ENCODE results near the gene NT5C1B. TPM values are rescaled to one million over a fixed set of nuclear protein-coding genes. Genes with fewer than 3 reads are reported as not detected.
A peak's percentile ranks its signal among the peaks of the same experiment; 100 is the strongest.

Gene NT5C1B
- total RNA-seq, 1 donor from 2014 or later, result not detected

DNA sequence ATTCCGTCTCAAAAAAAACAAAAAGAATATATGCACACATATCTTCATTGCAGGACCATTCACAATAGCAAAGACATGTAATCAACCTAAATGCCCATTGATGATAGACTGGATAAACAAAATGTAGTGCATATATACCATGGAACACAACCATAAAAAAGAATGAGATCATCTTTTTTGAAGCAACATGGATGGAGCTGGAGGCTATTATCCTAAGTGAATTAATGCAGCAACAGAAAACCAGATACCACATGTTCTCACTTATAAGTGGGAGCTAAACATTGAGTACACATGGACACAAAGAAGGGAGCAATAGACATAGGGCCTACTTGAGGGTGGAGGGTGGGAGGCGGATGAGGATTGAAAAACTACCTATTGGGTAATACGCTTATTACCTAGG, 8.8 kb downstream of the NT5C1B start:
- TF ChIP-seq, protein P1, sequence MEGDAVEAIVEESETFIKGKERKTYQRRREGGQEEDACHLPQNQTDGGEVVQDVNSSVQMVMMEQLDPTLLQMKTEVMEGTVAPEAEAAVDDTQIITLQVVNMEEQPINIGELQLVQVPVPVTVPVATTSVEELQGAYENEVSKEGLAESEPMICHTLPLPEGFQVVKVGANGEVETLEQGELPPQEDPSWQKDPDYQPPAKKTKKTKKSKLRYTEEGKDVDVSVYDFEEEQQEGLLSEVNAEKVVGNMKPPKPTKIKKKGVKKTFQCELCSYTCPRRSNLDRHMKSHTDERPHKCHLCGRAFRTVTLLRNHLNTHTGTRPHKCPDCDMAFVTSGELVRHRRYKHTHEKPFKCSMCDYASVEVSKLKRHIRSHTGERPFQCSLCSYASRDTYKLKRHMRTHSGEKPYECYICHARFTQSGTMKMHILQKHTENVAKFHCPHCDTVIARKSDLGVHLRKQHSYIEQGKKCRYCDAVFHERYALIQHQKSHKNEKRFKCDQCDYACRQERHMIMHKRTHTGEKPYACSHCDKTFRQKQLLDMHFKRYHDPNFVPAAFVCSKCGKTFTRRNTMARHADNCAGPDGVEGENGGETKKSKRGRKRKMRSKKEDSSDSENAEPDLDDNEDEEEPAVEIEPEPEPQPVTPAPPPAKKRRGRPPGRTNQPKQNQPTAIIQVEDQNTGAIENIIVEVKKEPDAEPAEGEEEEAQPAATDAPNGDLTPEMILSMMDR (IDR thresholded peaks at IDR 0.05; ENCODE audit: unreplicated experiment), result no peak
- no peak overlapping the region for H3K4me3 Mint-ChIP-seq

DNA sequence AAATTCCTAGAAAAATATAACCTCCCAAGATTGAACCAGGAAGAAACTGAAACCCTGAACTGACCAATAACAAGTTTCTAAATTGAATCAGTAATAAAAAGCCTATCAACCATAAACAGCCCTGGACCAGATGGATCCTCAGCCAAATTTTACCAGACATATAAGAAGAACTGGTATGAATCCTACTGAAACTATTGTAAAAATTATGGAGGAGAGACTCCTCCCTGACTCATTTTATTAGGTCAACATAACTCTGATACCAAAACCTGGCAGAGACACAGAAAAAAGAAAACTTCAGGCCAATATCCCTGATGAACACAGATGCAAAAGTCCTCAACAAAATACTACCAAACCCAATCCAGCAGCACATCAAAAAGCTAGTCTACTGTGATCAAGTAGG, 11.3 kb downstream of the NT5C1B start:
- DNase-seq (ENCODE audit: low spot score in 2 of 2, unreplicated experiment in 2 of 2), result no peak
- H3K27me3 Mint-ChIP-seq (ENCODE audit: low read depth), result no peaks in the 10 kb centered on the region
- H3K4me3 Mint-ChIP-seq, result no peak overlapping the region
- H3K36me3 Mint-ChIP-seq, result peaks cover 12% of the 10 kb centered on the region
- no peaks in the 10 kb centered on the region for H3K4me1 Mint-ChIP-seq
- no peak overlapping the region for H3K27ac Mint-ChIP-seq
- TF ChIP-seq, protein P1 (IDR thresholded peaks at IDR 0.05; ENCODE audit: unreplicated experiment), result no peak
- peaks cover 26% of the 10 kb centered on the region for H3K9me3 Mint-ChIP-seq

More for the DNA sequence above, 8.8 kb downstream of the NT5C1B start:
- DNase-seq (ENCODE audit: low spot score in 2 of 2, unreplicated experiment in 2 of 2), result no peak
- H3K36me3 Mint-ChIP-seq, result peaks cover 18% of the 10 kb centered on the region
- no peak overlapping the region for H3K27ac Mint-ChIP-seq
- H3K9me3 Mint-ChIP-seq, result peaks cover 39% of the 10 kb centered on the region
- no peaks in the 10 kb centered on the region for H3K27me3 Mint-ChIP-seq (ENCODE audit: low read depth)
- H3K4me1 Mint-ChIP-seq, result no peaks in the 10 kb centered on the region

DNA sequence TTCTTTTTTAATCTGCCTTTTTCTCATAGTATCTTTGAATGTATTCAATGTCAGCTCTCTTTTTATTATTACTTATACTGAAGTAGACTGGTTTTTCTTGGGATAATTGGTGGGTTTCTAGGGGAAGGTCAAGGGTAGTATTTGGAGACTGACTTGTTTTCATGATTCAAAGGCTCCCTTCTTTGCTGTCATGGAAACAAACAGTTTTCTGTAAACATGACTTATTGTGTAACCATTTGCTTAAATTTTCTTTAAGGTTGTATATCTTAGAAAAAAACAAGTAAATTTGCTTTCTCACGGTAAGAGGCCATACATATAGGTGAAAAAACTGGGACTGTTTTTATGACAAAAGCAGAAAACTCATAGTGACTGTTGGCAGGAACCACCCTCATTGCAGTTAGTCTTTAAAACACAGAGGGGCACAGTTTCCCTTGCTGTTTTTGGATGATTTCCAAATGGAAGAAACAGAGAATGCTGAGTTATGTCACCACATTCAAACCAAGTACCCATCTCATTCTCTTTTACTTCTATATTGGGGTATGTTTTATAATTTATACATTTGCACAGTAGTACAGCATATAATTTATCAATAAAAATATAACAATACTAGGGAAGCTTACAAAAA, 23.1 kb downstream of the NT5C1B start:
- peaks cover 56% of the 10 kb centered on the region for H3K36me3 Mint-ChIP-seq
- H3K4me3 Mint-ChIP-seq, result no peak overlapping the region
- no peak overlapping the region for H3K27ac Mint-ChIP-seq
- no peak for DNase-seq (ENCODE audit: low spot score in 2 of 2, unreplicated experiment in 2 of 2)
- no peaks in the 10 kb centered on the region for H3K27me3 Mint-ChIP-seq (ENCODE audit: low read depth)
- H3K9me3 Mint-ChIP-seq, result peaks cover 47% of the 10 kb centered on the region
- TF ChIP-seq, protein P1 (IDR thresholded peaks at IDR 0.05; ENCODE audit: unreplicated experiment), result no peak
- peaks cover 5% of the 10 kb centered on the region for H3K4me1 Mint-ChIP-seq

DNA sequence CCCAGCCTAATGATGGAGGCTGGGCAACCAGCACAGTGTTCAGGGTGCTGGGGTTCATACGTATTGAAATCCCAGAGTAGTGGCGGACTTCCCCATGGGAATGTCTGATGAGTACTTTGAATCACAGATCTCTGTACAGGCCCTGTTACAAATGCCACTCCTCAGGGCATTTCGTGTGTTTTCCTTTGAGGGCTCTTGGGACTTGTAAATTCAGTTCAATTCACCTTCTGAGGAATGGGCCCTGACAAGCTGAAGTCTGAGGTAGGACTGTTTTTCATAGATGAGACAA, 28.6 kb downstream of the NT5C1B start:
- peak overlapping the region; percentile 97 for H3K27ac Mint-ChIP-seq
- DNase-seq (ENCODE audit: low spot score in 2 of 2, unreplicated experiment in 2 of 2), result no peak
- peaks cover 25% of the 10 kb centered on the region for H3K36me3 Mint-ChIP-seq
- peaks cover 12% of the 10 kb centered on the region for H3K9me3 Mint-ChIP-seq
- TF ChIP-seq, protein P1 (IDR thresholded peaks at IDR 0.05; ENCODE audit: unreplicated experiment), result no peak
- H3K4me3 Mint-ChIP-seq, result peak overlapping the region; percentile 94
- H3K27me3 Mint-ChIP-seq (ENCODE audit: low read depth), result no peaks in the 10 kb centered on the region
- peaks cover 40% of the 10 kb centered on the region for H3K4me1 Mint-ChIP-seq

DNA sequence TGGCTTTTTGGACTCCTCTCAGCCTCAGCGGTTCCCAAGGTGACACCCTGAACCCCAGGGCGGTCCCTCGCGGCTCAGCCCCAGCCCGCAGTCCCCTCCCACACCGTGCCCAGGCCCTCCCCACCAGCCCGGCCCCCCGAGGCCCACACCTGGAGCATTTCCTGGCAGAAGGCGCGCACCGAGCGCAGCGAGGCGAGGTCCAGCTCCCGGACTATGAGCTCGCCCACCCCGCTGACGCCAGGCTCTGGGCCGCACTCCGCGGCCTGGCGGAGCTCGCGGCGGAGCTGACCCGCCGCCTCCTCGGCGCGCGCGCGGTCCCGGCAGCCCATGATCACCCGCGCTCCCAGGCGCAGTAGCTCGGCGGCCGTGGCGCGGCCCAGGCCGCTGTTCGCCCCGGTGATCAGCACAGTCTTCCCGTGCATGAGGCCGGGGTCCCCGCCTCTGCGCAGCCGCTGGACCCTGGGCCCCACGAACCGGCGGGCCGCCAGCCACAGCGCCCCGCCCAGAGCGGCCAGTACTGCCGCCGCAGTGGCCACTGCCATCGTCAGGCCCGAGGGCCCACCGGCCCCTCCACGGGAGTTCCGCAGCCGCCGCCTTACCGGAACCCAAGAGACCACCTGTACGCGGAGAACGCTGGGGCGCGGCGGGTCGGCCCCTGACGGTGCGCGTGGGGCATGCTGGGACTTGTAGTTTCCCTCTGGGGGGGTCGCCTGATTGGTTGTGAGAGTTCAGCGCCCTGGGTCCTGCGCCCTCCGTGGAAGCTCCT, 29.2 kb downstream of the NT5C1B start, which contains the start of gene RDH14:
Gene RDH14 (minus strand): TSS at position 623 of the 766 bp plus-strand sequence. CDS start 81 bp downstream, at position 542.
- Mint-ChIP-seq H3K27me3 (ENCODE audit: low read depth) (no peaks in the 10 kb centered on the region), H3K9me3 (peaks cover 7% of the 10 kb centered on the region), H3K4me1 (peaks cover 40% of the 10 kb centered on the region), H3K27ac (peak within 1 kb of the TSS; percentile 97), H3K4me3 (peak within 1 kb of the TSS; percentile 94), H3K36me3 (peaks cover 26% of the 10 kb centered on the region)
- DNase-seq (ENCODE audit: low spot score in 2 of 2, unreplicated experiment in 2 of 2), result peak; percentile 83 to 95
- TF ChIP-seq, protein P1 (IDR thresholded peaks at IDR 0.05; ENCODE audit: unreplicated experiment), result no peak
